ENCODE data around the gene EVA1C. TPM values are rescaled to one million over a fixed set of nuclear protein-coding genes. Genes with fewer than 3 reads are reported as not detected.
A peak's percentile ranks its signal among the peaks of the same experiment; 100 is the strongest.

The EVA1C gene, protein sequence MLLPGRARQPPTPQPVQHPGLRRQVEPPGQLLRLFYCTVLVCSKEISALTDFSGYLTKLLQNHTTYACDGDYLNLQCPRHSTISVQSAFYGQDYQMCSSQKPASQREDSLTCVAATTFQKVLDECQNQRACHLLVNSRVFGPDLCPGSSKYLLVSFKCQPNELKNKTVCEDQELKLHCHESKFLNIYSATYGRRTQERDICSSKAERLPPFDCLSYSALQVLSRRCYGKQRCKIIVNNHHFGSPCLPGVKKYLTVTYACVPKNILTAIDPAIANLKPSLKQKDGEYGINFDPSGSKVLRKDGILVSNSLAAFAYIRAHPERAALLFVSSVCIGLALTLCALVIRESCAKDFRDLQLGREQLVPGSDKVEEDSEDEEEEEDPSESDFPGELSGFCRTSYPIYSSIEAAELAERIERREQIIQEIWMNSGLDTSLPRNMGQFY
- total RNA-seq (10 to 100 TPM; 28.4 to 44.2 TPM), polyA plus RNA-seq (ENCODE audit: insufficient read depth, low read depth, low replicate concordance) (47.0 TPM)
- long read RNA-seq, donor 1 = 0 reads
- long read RNA-seq, donor 2 = 0 reads

DNA sequence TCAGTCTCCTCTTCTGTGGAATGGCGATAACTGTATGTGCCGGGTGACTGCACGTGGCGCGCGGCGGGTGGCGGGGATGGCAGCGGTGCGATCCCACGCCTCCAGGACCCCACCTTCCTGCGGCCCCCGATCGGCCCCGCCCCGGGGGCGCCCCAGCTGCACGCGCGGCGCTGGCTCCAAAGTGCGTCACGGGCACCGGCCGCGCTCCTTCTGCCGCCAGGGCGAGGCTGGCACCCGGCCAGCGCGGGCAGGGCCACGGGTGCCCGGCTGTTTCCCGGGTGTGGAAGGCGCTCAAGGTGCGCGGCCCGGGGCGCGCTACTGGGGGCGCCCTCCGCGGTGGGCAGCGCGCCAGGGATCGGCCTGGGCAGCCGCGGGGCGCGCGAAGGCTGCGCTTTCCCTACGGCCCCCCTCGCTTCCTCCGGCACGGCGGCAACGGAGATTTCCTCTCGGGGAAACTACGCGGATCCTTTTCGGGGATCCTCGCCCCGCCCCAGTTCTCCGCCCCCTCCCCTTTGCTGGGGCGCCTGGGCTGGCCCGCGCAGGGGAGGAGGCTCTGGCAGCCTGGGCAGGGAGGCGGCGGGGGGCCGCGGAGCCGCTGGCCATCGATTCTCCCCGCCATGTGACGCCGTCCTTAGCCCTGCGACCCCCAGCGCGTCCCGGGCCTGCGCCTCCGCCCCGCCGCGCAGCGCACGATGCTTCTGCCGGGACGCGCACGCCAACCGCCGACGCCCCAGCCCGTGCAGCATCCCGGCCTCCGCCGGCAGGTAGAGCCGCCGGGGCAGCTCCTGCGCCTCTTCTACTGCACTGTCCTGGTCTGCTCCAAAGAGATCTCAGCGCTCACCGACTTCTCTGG lies at the start of gene EVA1C:
Gene EVA1C, plus strand, starts transcription at position 545 of the 853 bp plus-strand sequence. Its CDS starts 148 bp downstream, at position 693.
- no peaks in the 10 kb centered on the region for H3K9me3 ChIP-seq
- WGBS, 2 donors = 2% methylated on average over 34 of the region's 104 CpGs; no CpG with 5 or more reads in 1 of the 2 donors
- DNase-seq = peak; percentile 60
- H3K36me3 ChIP-seq (ENCODE audit: low read depth, missing control alignments) = no peaks in the 10 kb centered on the region
- intact Hi-C loops (cut with DNase I; ENCODE audit: low total_unique reads) = loop anchor here (5.0 kb wide), 1 partner anchor 45 kb away; no protein-coding TSS in a partner anchor
- peak within 1 kb of the TSS; percentile 70 to 87 for H3K4me3 ChIP-seq
- H3K27me3 ChIP-seq = no peaks in the 10 kb centered on the region
- no peak for TF ChIP-seq POLR2A (IDR thresholded peaks at IDR 0.05)
- no peak for TF ChIP-seq CTCF (IDR thresholded peaks at IDR 0.05)
- H3K4me1 ChIP-seq = peaks cover 40% of the 10 kb centered on the region
- H3K27ac ChIP-seq = peak within 1 kb of the TSS; percentile 97 to 98

GRCh38 chr21:32364387-32364786 lies 48.1 kb upstream of the EVA1C start:
- 63 to 69% methylated on average over 7 of the region's 7 CpGs for WGBS, 2 donors
- H3K36me3 ChIP-seq (ENCODE audit: low read depth, missing control alignments) = no peaks in the 10 kb centered on the region

DNA sequence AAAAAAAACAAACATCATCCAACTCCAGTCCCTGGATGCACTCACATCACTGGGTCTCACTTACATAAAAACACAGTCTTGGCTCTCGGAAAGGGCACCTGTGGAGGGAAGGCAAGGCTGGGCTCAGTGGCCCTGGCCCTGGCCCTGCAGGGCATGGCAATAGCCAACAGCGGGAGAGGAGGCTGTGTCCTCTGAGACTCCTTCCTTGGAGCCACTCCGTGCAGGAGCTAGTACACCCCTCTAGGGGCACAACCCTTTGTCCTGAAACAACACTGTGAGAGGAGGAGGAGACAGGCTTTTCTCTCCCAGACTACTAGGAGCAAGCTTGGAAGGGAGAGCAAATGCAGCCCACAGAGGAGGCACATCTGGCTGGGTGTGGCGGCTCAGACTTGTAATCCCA lies 47.7 kb upstream of the EVA1C start:
- intact Hi-C loops (cut with DNase I; ENCODE audit: low total_unique reads) = no loop called here
- no peaks in the 10 kb centered on the region for H3K4me1 ChIP-seq
- peak; percentile 27 for DNase-seq
- peak overlapping the region in 1 of 2 donors; percentile 65 for H3K27ac ChIP-seq
- no peak for TF ChIP-seq CTCF (IDR thresholded peaks at IDR 0.05)
- TF ChIP-seq POLR2A (IDR thresholded peaks at IDR 0.05) = no peak
- H3K27me3 ChIP-seq = no peaks in the 10 kb centered on the region
- 60 to 69% methylated on average over 2 to 4 of the region's 4 CpGs for WGBS, 2 donors
- no peak overlapping the region for H3K4me3 ChIP-seq
- H3K36me3 ChIP-seq (ENCODE audit: low read depth, missing control alignments) = no peaks in the 10 kb centered on the region
- H3K9me3 ChIP-seq = no peaks in the 10 kb centered on the region

More at GRCh38 chr21:32364387-32364786, 48.1 kb upstream of the EVA1C start:
- peak; percentile 42 for DNase-seq
- Histone ChIP-seq H3K9me3 (no peaks in the 10 kb centered on the region), H3K4me1 (no peaks in the 10 kb centered on the region), H3K27ac (peak overlapping the region in 1 of 2 donors; percentile 65), H3K27me3 (no peaks in the 10 kb centered on the region), H3K4me3 (no peak overlapping the region)
- TF ChIP-seq CTCF (IDR thresholded peaks at IDR 0.05) = no peak
- TF ChIP-seq POLR2A (IDR thresholded peaks at IDR 0.05) = no peak
- intact Hi-C loops (cut with DNase I; ENCODE audit: low total_unique reads) = no loop called here

GRCh38 chr21:32366191-32366590 lies 46.3 kb upstream of the EVA1C start:
- intact Hi-C loops (cut with DNase I; ENCODE audit: low total_unique reads) = no loop called here
- 89 to 92% methylated on average over 4 of the region's 4 CpGs for WGBS, 2 donors

More at GRCh38 chr21:32366191-32366590, 46.3 kb upstream of the EVA1C start:
- DNase-seq = no peak
- TF ChIP-seq CTCF (IDR thresholded peaks at IDR 0.05) = no peak
- no peak for TF ChIP-seq POLR2A (IDR thresholded peaks at IDR 0.05)
- H3K9me3 ChIP-seq = no peaks in the 10 kb centered on the region
- H3K4me3 ChIP-seq = no peak overlapping the region
- no peaks in the 10 kb centered on the region for H3K36me3 ChIP-seq (ENCODE audit: low read depth, missing control alignments)
- no peak overlapping the region for H3K27ac ChIP-seq
- H3K27me3 ChIP-seq = no peaks in the 10 kb centered on the region
- H3K4me1 ChIP-seq = no peaks in the 10 kb centered on the region
